Measurements from ENCODE around the gene KRTAP22-1. TPM values are rescaled to one million over a fixed set of nuclear protein-coding genes. Genes with fewer than 3 reads are reported as not detected.

KRTAP22-1 gene
- total and polyA plus RNA-seq, 7 experiments from 2014 or later: not detected

DNA sequence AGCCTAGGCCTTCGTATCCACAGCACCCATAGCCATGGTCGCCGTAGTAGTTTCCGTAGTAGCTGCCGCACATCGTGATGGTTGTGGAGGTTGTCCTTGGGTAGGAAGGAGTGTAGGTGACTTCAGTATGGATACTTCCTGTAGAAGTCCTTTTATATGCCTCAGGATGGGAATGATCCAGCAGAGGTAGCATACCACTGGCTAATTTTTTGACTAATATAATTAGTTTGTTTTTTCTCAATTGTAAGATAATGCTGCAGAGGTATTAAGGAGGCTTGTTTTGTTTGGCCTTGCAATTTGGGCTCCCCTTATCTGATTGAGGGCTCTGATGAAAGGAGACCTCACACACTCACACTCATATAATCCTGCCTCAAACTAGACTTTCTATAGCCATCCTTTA, 2.1 kb upstream of the KRTAP22-1 start, which contains the start of gene KRTAP6-2:
Gene KRTAP6-2, minus strand, starts transcription at position 101 of the 400 bp plus-strand sequence. Its CDS starts 28 bp downstream, at position 73.
- no peaks in the 10 kb centered on the region for H3K36me3 Mint-ChIP-seq
- H3K9me3 ChIP-seq (ENCODE audit: control insufficient read depth in 2 of 3, low read length in 3 of 3): no peaks in the 10 kb centered on the region
- ChIA-PET POLR2A (no interaction called here), CTCF (no interaction called here)
- H3K27me3 ChIP-seq (ENCODE audit: control insufficient read depth in 2 of 2, insufficient read depth in 2 of 2, low read length in 2 of 2): no peaks in the 10 kb centered on the region
- H3K9me3 Mint-ChIP-seq: peaks cover 0 to 17% (median 4%) of the 10 kb centered on the region in 11 donors
- DNase-seq (no peak), ATAC-seq (no peak)
- H3K4me1 Mint-ChIP-seq: no peaks in the 10 kb centered on the region
- no peaks in the 10 kb centered on the region for H3K36me3 ChIP-seq (ENCODE audit: control insufficient read depth in 2 of 3, insufficient read depth in 3 of 3, low read length in 3 of 3)
- intact Hi-C loops (cut with micrococcal nuclease): no loop called here
- no peak within 1 kb of the TSS for H3K27ac Mint-ChIP-seq
- peaks cover 0 to 14% (median 0%) of the 10 kb centered on the region in 5 donors for H3K27me3 Mint-ChIP-seq
- H3K4me3 Mint-ChIP-seq: no peak within 1 kb of the TSS
- H3K27ac ChIP-seq (ENCODE audit: low read depth, low read length): no peak within 1 kb of the TSS
- no peaks in the 10 kb centered on the region for H3K4me1 ChIP-seq (ENCODE audit: control insufficient read depth in 2 of 2, insufficient read depth in 2 of 2, low read length in 2 of 2)
- no peak within 1 kb of the TSS for H3K4me3 ChIP-seq (ENCODE audit: low read length)

DNA sequence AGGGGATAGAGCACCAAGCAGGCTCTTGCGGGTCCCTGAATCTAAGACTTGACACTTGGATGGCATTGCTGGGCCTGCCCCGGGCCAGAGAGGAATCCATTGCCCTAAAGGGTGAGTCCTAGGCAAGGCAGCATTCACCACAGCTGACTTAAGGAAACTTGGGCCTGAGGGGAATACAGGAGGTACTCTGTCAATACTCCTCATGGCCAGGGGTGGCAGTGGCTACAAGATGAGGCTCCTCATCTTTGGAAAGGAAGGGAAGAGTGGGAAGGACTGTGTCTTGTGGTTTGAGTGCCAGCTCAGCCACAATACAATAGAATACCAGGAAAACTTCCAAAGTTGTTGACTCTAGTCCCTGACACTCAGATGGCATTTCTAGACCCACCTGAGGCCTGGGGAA, 5.1 kb downstream of the KRTAP22-1 start:
- Mint-ChIP-seq H3K27ac (no peak overlapping the region), H3K36me3 (no peaks in the 10 kb centered on the region), H3K9me3 (peaks cover 0 to 15% (median 6%) of the 10 kb centered on the region in 11 donors), H3K4me3 (no peak overlapping the region), H3K4me1 (no peaks in the 10 kb centered on the region), H3K27me3 (peaks cover 0 to 7% (median 0%) of the 10 kb centered on the region in 5 donors)
- H3K9me3 ChIP-seq (ENCODE audit: control insufficient read depth in 2 of 3, low read length in 3 of 3): no peaks in the 10 kb centered on the region
- ATAC-seq (no peak), DNase-seq (no peak)
- H3K4me1 ChIP-seq (ENCODE audit: control insufficient read depth in 2 of 2, insufficient read depth in 2 of 2, low read length in 2 of 2): no peaks in the 10 kb centered on the region
- CTCF ChIA-PET: no interaction called here
- intact Hi-C loops (cut with micrococcal nuclease): no loop called here
- no peaks in the 10 kb centered on the region for H3K27me3 ChIP-seq (ENCODE audit: control insufficient read depth in 2 of 2, insufficient read depth in 2 of 2, low read length in 2 of 2)
- H3K27ac ChIP-seq (ENCODE audit: low read depth, low read length): no peak overlapping the region
- no peaks in the 10 kb centered on the region for H3K36me3 ChIP-seq (ENCODE audit: control insufficient read depth in 2 of 3, insufficient read depth in 3 of 3, low read length in 3 of 3)
- POLR2A ChIA-PET: no interaction called here
- no peak overlapping the region for H3K4me3 ChIP-seq (ENCODE audit: low read length)

- CTCF ChIA-PET: no interaction called here
- H3K36me3 Mint-ChIP-seq: no peaks in the 10 kb centered on the region
- intact Hi-C loops (cut with micrococcal nuclease): no loop called here
Measured at GRCh38 chr21:30612132-30612531, 11.2 kb downstream of the KRTAP22-1 start.

GRCh38 chr21:30613836-30614235, 12.9 kb downstream of the KRTAP22-1 start, which contains the start of gene KRTAP6-1:
Gene KRTAP6-1 (minus strand): TSS chr21:30613930. CDS start chr21:30613904, 26 bp downstream.
- H3K4me3 ChIP-seq (ENCODE audit: low read length): no peak within 1 kb of the TSS
- H3K36me3 Mint-ChIP-seq: no peaks in the 10 kb centered on the region
- no peak for ATAC-seq
- intact Hi-C loops (cut with micrococcal nuclease): no loop called here
- H3K9me3 Mint-ChIP-seq: peaks cover 0 to 4% (median 1%) of the 10 kb centered on the region in 11 donors
- no peaks in the 10 kb centered on the region for H3K4me1 Mint-ChIP-seq
- DNase-seq: no peak
- no peaks in the 10 kb centered on the region for H3K9me3 ChIP-seq (ENCODE audit: control insufficient read depth in 2 of 3, low read length in 3 of 3)
- H3K36me3 ChIP-seq (ENCODE audit: control insufficient read depth in 2 of 3, insufficient read depth in 3 of 3, low read length in 3 of 3): no peaks in the 10 kb centered on the region
- H3K27me3 Mint-ChIP-seq: no peaks in the 10 kb centered on the region
- H3K27ac ChIP-seq (ENCODE audit: low read depth, low read length): no peak within 1 kb of the TSS
- no peak within 1 kb of the TSS for H3K27ac Mint-ChIP-seq
- no peaks in the 10 kb centered on the region for H3K4me1 ChIP-seq (ENCODE audit: control insufficient read depth in 2 of 2, insufficient read depth in 2 of 2, low read length in 2 of 2)
- ChIA-PET POLR2A (no interaction called here), CTCF (no interaction called here)
- H3K4me3 Mint-ChIP-seq: no peak within 1 kb of the TSS
- H3K27me3 ChIP-seq (ENCODE audit: control insufficient read depth in 2 of 2, insufficient read depth in 2 of 2, low read length in 2 of 2): no peaks in the 10 kb centered on the region

More at GRCh38 chr21:30612132-30612531, 11.2 kb downstream of the KRTAP22-1 start:
- Mint-ChIP-seq H3K27me3 (peaks cover 0 to 4% (median 0%) of the 10 kb centered on the region in 5 donors), H3K4me1 (no peaks in the 10 kb centered on the region), H3K4me3 (no peak overlapping the region), H3K9me3 (peaks cover 0 to 9% (median 1%) of the 10 kb centered on the region in 11 donors), H3K27ac (no peak overlapping the region)
- Histone ChIP-seq H3K36me3 (ENCODE audit: control insufficient read depth in 2 of 3, insufficient read depth in 3 of 3, low read length in 3 of 3) (no peaks in the 10 kb centered on the region), H3K4me1 (ENCODE audit: control insufficient read depth in 2 of 2, insufficient read depth in 2 of 2, low read length in 2 of 2) (no peaks in the 10 kb centered on the region), H3K27me3 (ENCODE audit: control insufficient read depth in 2 of 2, insufficient read depth in 2 of 2, low read length in 2 of 2) (no peaks in the 10 kb centered on the region), H3K9me3 (ENCODE audit: control insufficient read depth in 2 of 3, low read length in 3 of 3) (no peaks in the 10 kb centered on the region), H3K4me3 (ENCODE audit: low read length) (no peak overlapping the region), H3K27ac (ENCODE audit: low read depth, low read length) (no peak overlapping the region)
- ATAC-seq: no peak
- POLR2A ChIA-PET: no interaction called here
- no peak for DNase-seq

DNA sequence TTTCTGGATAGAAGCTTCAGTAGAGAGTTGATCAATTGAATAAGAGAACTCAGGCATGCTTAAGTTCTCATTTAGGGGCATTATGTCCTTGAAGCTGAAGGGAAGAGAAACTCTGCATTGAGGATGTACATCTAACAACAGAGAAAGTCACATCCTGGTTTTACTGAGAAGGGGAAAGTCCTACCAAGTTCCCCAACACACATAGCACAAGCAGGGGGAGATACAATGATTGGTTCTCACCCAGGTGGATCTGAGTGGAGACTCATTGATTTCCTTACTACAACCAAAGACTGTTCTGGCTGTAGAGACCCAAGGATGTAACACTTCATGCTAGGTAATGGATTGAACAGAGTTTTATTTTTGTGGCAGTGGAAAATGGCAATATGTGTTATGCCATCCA, 14.3 kb downstream of the KRTAP22-1 start:
- Mint-ChIP-seq H3K9me3 (peaks cover 0 to 4% (median 1%) of the 10 kb centered on the region in 11 donors), H3K36me3 (no peaks in the 10 kb centered on the region), H3K27ac (no peak overlapping the region), H3K4me3 (no peak overlapping the region), H3K27me3 (no peaks in the 10 kb centered on the region), H3K4me1 (no peaks in the 10 kb centered on the region)
- Histone ChIP-seq H3K36me3 (ENCODE audit: control insufficient read depth in 2 of 3, insufficient read depth in 3 of 3, low read length in 3 of 3) (no peaks in the 10 kb centered on the region), H3K4me3 (ENCODE audit: low read length) (no peak overlapping the region), H3K9me3 (ENCODE audit: control insufficient read depth in 2 of 3, low read length in 3 of 3) (no peaks in the 10 kb centered on the region), H3K27ac (ENCODE audit: low read depth, low read length) (no peak overlapping the region), H3K27me3 (ENCODE audit: control insufficient read depth in 2 of 2, insufficient read depth in 2 of 2, low read length in 2 of 2) (no peaks in the 10 kb centered on the region), H3K4me1 (ENCODE audit: control insufficient read depth in 2 of 2, insufficient read depth in 2 of 2, low read length in 2 of 2) (no peaks in the 10 kb centered on the region)
- ATAC-seq: no peak
- intact Hi-C loops (cut with micrococcal nuclease): no loop called here
- ChIA-PET CTCF (no interaction called here), POLR2A (no interaction called here)
- DNase-seq: no peak

- no peaks in the 10 kb centered on the region for H3K36me3 Mint-ChIP-seq
- no peaks in the 10 kb centered on the region for H3K9me3 ChIP-seq (ENCODE audit: control insufficient read depth in 2 of 3, low read length in 3 of 3)
- no peaks in the 10 kb centered on the region for H3K27me3 Mint-ChIP-seq
- DNase-seq: no peak
- intact Hi-C loops (cut with micrococcal nuclease): no loop called here
- no peaks in the 10 kb centered on the region for H3K4me1 ChIP-seq (ENCODE audit: control insufficient read depth in 2 of 2, insufficient read depth in 2 of 2, low read length in 2 of 2)
- peaks cover 0 to 3% (median 0%) of the 10 kb centered on the region in 11 donors for H3K9me3 Mint-ChIP-seq
- ATAC-seq: no peak
- H3K4me1 Mint-ChIP-seq: no peaks in the 10 kb centered on the region
- H3K4me3 Mint-ChIP-seq: no peak within 1 kb of the TSS
- H3K27me3 ChIP-seq (ENCODE audit: control insufficient read depth in 2 of 2, insufficient read depth in 2 of 2, low read length in 2 of 2): no peaks in the 10 kb centered on the region
- H3K27ac Mint-ChIP-seq: no peak within 1 kb of the TSS
- ChIA-PET POLR2A (no interaction called here), CTCF (no interaction called here)
- H3K4me3 ChIP-seq (ENCODE audit: low read length): no peak within 1 kb of the TSS
- no peaks in the 10 kb centered on the region for H3K36me3 ChIP-seq (ENCODE audit: control insufficient read depth in 2 of 3, insufficient read depth in 3 of 3, low read length in 3 of 3)
- H3K27ac ChIP-seq (ENCODE audit: low read depth, low read length): no peak within 1 kb of the TSS
Measured at GRCh38 chr21:30616125-30616524, 15.2 kb downstream of the KRTAP22-1 start, which contains the start of gene KRTAP20-1. Gene KRTAP20-1 (plus strand): TSS chr21:30616425. CDS start chr21:30616455, 30 bp downstream.

DNA sequence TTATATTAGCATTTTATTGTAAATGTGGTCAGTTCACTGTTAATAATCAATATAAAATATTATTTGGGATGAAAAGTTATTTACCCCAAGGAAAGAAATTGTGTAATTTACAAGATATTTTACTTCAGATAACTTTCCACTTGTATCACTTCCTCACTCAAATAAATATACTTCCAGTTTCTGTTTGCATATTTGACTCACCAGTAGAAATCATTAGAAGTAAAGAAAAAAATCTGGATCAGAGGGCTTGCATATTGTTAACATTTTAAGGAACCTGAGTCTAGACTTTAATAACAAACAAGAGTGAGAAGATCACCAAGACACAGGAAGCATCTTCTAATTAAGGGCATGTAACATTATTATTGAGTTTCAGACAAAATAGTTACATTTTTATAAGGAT, 19.2 kb downstream of the KRTAP22-1 start:
- Mint-ChIP-seq H3K9me3 (peaks cover 0 to 6% (median 0%) of the 10 kb centered on the region in 11 donors), H3K4me3 (no peak overlapping the region), H3K36me3 (no peaks in the 10 kb centered on the region), H3K4me1 (no peaks in the 10 kb centered on the region), H3K27ac (no peak overlapping the region), H3K27me3 (no peaks in the 10 kb centered on the region)
- ChIA-PET CTCF (no interaction called here), POLR2A (no interaction called here)
- H3K9me3 ChIP-seq (ENCODE audit: control insufficient read depth in 2 of 3, low read length in 3 of 3): no peaks in the 10 kb centered on the region
- no peak overlapping the region for H3K4me3 ChIP-seq (ENCODE audit: low read length)
- no peak for ATAC-seq
- H3K27ac ChIP-seq (ENCODE audit: low read depth, low read length): no peak overlapping the region
- no peaks in the 10 kb centered on the region for H3K36me3 ChIP-seq (ENCODE audit: control insufficient read depth in 2 of 3, insufficient read depth in 3 of 3, low read length in 3 of 3)
- no peak for DNase-seq
- no peaks in the 10 kb centered on the region for H3K4me1 ChIP-seq (ENCODE audit: control insufficient read depth in 2 of 2, insufficient read depth in 2 of 2, low read length in 2 of 2)
- intact Hi-C loops (cut with micrococcal nuclease): no loop called here
- no peaks in the 10 kb centered on the region for H3K27me3 ChIP-seq (ENCODE audit: control insufficient read depth in 2 of 2, insufficient read depth in 2 of 2, low read length in 2 of 2)

Data from naive thymus-derived CD4-positive, alpha-beta T cell (primary cell).